ENCODE data around the gene LIPK.

- no peak for TF ChIP-seq POLR2A (IDR thresholded peaks at IDR 0.05; ENCODE audit: low read length)
- no peak for TF ChIP-seq GATA1 (IDR thresholded peaks at IDR 0.05; ENCODE audit: low read depth, low read length)
These were observed 50.6 kb downstream of the LIPK start for GRCh38 chr10:88756660-88757059.
